VCaP (cell line): ENCODE data around the gene AGPAT2.
"Not testable (repeated sequence)": the region's sequence is repeated elsewhere in the genome, so short reads cannot be mapped to it uniquely, and the experiment has no call there.

Experiments
- H3K27ac ChIP-seq: fragments of 450-650 bp; 2 replicates; pipeline ENCODE4 v1.5.1; 2017
- TF ChIP-seq, protein P1 (sequence below): fragments of 450-650 bp; conservative IDR thresholded peaks from 2 replicates; pipeline ENCODE4 v1.5.1; 2017; ENCODE audit warnings: mild to moderate bottlenecking, moderate library complexity

Gene AGPAT2

GRCh38 chr9:136640171-136641111 is 46.8 kb downstream of the AGPAT2 start:
- H3K27ac ChIP-seq = 0 out of 2 replicates have a peak overlapping the region, but pooled peaks have one; percentile 20
- TF ChIP-seq, protein P1, sequence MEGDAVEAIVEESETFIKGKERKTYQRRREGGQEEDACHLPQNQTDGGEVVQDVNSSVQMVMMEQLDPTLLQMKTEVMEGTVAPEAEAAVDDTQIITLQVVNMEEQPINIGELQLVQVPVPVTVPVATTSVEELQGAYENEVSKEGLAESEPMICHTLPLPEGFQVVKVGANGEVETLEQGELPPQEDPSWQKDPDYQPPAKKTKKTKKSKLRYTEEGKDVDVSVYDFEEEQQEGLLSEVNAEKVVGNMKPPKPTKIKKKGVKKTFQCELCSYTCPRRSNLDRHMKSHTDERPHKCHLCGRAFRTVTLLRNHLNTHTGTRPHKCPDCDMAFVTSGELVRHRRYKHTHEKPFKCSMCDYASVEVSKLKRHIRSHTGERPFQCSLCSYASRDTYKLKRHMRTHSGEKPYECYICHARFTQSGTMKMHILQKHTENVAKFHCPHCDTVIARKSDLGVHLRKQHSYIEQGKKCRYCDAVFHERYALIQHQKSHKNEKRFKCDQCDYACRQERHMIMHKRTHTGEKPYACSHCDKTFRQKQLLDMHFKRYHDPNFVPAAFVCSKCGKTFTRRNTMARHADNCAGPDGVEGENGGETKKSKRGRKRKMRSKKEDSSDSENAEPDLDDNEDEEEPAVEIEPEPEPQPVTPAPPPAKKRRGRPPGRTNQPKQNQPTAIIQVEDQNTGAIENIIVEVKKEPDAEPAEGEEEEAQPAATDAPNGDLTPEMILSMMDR = no peak

DNA sequence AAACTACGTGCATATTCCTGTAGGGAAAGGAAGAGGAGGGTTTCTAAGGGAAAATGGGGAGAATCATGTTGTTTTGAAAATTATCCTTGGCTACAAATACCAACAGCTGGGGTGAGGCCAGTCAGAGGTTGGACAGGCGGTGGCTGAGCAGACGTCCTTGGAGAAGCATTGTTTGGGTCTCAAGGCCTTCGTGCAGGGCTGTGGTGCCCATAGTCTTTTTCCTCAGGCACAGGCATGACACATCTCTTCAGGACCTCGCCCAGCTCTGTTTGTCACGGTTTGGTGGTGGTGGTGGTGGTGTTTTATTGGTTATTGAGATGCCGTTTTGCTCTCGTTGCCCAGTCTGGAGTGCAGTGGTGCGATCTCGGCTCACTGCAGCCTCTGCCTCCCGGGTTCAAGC is 52.4 kb downstream of the AGPAT2 start:
- TF ChIP-seq, protein P1 = no peak
- no peak overlapping the region for H3K27ac ChIP-seq

- H3K27ac ChIP-seq = not testable (repeated sequence)
Measured at GRCh38 chr9:136632491-136633106, 54.7 kb downstream of the AGPAT2 start.

GRCh38 chr9:136632072-136632471 is 55.2 kb downstream of the AGPAT2 start:
- not testable (repeated sequence) for H3K27ac ChIP-seq

DNA sequence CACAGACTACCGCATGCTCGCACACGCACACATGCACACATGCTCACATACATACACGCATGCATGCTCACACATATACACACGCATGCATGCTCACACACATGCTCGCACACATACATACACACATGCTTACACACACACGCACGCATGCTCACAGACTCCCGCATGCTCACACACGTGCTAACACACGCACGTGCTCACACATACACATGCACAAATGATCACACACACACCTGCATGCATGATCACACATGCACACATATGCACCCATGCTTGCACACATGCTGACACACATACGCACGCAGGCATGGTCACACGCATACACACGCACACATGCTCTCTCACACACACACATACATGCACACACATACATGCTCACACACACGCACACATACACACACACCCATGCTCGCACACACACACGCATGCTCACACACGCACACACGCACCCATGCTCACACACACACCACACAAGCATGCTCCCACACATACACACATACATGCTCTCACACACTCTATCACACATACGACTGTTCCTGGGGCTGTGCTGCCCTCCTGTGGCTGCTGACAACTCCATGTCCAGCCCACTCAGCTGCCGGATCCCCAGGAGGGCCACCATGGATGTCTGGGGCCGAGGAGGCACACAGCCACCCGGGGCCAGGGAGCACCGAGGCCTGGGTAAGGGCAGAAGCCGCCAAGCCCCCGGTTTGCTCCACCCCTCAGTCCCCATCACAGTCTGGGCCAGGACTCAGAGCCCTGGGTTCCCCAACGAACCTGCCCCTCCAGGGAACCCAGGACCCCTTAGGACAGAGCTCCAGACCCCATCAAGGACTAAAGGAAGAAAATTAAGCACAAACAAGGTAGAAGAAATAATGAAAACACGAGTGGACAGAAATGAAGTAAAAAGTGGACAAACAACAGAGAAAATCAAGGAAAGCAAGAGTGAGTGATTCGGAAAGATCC is 55.9 kb downstream of the AGPAT2 start:
- TF ChIP-seq, protein P1 = peak; percentile 97
- no peak overlapping the region for H3K27ac ChIP-seq

- H3K27ac ChIP-seq = no peak overlapping the region
- TF ChIP-seq, protein P1 = no peak
Measured at GRCh38 chr9:136630662-136630992, 56.6 kb downstream of the AGPAT2 start.

- H3K27ac ChIP-seq = no peak overlapping the region
- TF ChIP-seq, protein P1 = peak; percentile 68
Measured at GRCh38 chr9:136629879-136630661, 57.2 kb downstream of the AGPAT2 start.
